Hair follicular keratinocyte (primary cell): ENCODE data around the gene TDP2. TPM values are rescaled to one million over a fixed set of nuclear protein-coding genes. Genes with fewer than 3 reads are reported as not detected.

Experiments
- total RNA-seq: library from RNA; depleted of rRNA; stranded (reverse); fragments of >200 nt; gene quantifications from 2 replicates; pipeline ENCODE4 v1.2.3, GENCODE V29; 2015

The TDP2 gene
- 15.4 and 21.4 TPM in 2 replicates for total RNA-seq

DNA sequence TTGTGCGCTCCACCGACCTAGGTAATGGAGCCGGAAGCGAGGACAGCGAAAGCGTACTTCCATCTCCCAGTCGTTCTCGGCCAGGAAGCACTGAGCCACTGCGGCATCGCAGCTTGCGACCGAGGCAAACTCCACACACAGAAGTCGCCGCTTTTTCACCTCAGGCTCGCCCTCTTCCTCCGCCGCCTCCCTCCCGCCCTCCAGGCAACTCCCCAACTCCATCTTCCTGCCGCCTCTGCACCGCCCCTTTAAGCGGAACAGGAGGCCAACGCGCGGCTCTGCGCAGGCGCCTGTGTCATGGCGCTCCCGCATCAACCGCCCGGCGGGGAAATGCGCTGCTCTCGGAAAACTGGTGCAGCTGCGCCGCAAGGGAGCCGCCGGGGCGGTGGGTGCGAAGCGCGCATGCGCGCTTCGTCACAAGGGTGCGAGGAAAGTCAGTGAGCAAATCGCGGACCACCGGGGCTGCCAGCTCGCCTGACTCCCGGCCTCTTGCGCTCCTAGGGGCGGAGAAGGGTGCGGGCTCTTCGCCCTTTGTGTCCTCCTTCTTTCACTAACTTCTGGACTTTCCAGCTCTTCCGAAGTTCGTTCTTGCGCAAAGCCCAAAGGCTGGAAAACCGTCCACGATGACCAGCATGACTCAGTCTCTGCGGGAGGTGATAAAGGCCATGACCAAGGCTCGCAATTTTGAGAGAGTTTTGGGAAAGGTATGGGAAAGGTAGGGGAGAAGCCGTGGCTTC, at the start of gene TDP2, which contains the start of gene ACOT13:
Gene TDP2 (minus strand): TSS at position 259 of the 737 bp plus-strand sequence. CDS start 37 bp downstream, at position 222.
Gene ACOT13 (plus strand): TSS at position 437 of the 737 bp plus-strand sequence. CDS start 187 bp downstream, at position 624.

Other genes with a start within 250 kb of the TDP2 start
- 0.31 TPM in 1 of 2 replicates, not detected in the other for gene GPLD1, start 177.3 kb downstream of the TDP2 start, total RNA-seq
- under 0.01 and 0.62 TPM in 2 replicates for gene ALDH5A1, start 171.9 kb downstream of the TDP2 start, total RNA-seq
- under 0.01 TPM in 1 of 2 replicates, not detected in the other for gene KIAA0319, start 20.7 kb downstream of the TDP2 start, total RNA-seq
- gene ACOT13, start 178 bp upstream of the TDP2 start, total RNA-seq = 9.2 and 14.5 TPM in 2 replicates
- 48.2 and 65.8 TPM in 2 replicates for gene C6orf62, start 52.3 kb upstream of the TDP2 start, total RNA-seq
- gene GMNN, start 108.0 kb upstream of the TDP2 start, total RNA-seq = 21.7 and 43.6 TPM in 2 replicates
- gene ARMH2, start 132.0 kb upstream of the TDP2 start, total RNA-seq = not detected in 2 replicates